ENCODE results near the gene OR13C2.
"Not testable (repeated sequence)": the region's sequence is repeated elsewhere in the genome, so short reads cannot be mapped to it uniquely, and the experiment has no call there.

Gene OR13C2, protein sequence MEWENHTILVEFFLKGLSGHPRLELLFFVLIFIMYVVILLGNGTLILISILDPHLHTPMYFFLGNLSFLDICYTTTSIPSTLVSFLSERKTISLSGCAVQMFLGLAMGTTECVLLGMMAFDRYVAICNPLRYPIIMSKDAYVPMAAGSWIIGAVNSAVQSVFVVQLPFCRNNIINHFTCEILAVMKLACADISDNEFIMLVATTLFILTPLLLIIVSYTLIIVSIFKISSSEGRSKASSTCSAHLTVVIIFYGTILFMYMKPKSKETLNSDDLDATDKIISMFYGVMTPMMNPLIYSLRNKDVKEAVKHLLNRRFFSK
- 0 reads per million in 4 experiments for total RNA-seq

DNA sequence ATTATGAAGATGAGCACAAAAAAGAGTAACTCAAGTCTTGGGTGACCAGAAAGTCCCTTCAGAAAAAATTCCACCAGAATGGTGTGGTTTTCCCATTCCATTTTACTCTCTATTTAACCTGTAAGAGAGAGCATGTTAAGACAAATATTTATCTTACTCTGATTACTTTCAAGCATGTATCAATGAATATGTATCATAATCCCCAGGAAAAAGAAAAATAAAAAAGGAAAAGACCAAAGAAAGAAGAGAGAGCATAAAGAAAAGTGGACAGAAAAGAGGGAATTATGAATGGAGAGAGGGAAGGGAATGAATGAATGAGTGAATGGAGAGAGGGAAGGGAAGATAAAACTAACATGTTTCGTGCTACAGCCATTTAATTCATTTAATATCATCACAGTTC, at the start of gene OR13C2:
TSS of gene OR13C2 (minus strand) at position 101 of the 400 bp plus-strand sequence. CDS start at position 101, 0 bp downstream.
- DNase-seq = not testable (repeated sequence)

- no peak for DNase-seq
Observed at GRCh38 chr9:104635456-104635855, 30.0 kb upstream of the OR13C2 start.

GRCh38 chr9:104633976-104634520, 28.6 kb upstream of the OR13C2 start:
- DNase-seq = no peak

DNA sequence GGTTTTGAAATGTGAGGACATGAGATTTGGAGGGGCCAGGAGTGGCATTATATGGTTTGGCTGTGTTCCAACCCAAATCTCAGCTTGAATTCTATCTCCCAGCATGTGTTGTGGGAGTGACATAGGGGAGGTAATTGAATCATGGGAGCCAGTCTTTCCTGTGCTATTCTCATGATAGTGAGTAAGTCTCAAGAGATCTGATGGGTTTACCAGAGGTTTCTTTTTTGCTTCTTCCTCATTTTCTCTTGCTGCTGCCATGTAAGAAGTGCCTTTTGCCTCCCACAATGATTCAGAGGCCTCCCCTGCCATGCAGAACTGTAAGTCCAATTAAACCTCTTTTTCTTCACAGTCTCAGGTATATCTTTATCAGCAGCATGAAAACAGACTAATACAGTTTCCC, 20.5 kb upstream of the OR13C2 start:
- not testable (repeated sequence) for DNase-seq

GRCh38 chr9:104618104-104618503, 12.7 kb upstream of the OR13C2 start, which contains the start of gene OR13C9:
OR13C9 (minus strand) TSS chr9:104618204; CDS start chr9:104618204, 0 bp downstream.
- DNase-seq = no peak

- DNase-seq = no peak
Observed at GRCh38 chr9:104617418-104617817, 12.0 kb upstream of the OR13C2 start.

DNA sequence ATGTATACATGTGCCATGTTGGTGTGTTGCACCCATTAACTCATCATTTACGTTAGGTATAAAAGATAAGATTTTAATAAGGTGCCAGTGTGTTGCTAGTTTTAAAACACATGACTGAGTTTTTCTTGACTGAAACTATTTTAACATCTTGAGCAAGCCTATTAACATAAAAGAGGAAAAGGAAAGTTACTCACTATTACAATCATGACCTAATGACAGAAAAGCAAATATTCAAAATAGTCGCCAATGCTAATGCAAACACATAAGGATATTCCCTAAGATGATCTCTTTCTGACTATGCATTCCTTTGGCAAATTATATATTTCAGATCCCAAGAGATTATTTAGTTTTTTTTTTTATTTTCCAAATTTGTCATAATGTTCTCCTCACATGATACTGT, 5.8 kb upstream of the OR13C2 start:
- DNase-seq = no peak

GRCh38 chr9:104608336-104608735, 2.9 kb upstream of the OR13C2 start:
- no peak for DNase-seq

- DNase-seq = no peak
Observed at GRCh38 chr9:104606152-104606551, 725 bp upstream of the OR13C2 start.

GRCh38 chr9:104604801-104605200, 626 bp downstream of the OR13C2 start:
- no peak for DNase-seq

- DNase-seq = not testable (repeated sequence)
Observed at GRCh38 chr9:104599313-104599712, 6.1 kb downstream of the OR13C2 start, which contains the start of gene OR13C5. OR13C5 (minus strand) TSS chr9:104599413; CDS start chr9:104599413, 0 bp downstream.

- not testable (repeated sequence) for DNase-seq
Observed at GRCh38 chr9:104598749-104599148, 6.7 kb downstream of the OR13C2 start.

- no peak for DNase-seq
Observed at GRCh38 chr9:104589626-104590025, 15.8 kb downstream of the OR13C2 start.

DNA sequence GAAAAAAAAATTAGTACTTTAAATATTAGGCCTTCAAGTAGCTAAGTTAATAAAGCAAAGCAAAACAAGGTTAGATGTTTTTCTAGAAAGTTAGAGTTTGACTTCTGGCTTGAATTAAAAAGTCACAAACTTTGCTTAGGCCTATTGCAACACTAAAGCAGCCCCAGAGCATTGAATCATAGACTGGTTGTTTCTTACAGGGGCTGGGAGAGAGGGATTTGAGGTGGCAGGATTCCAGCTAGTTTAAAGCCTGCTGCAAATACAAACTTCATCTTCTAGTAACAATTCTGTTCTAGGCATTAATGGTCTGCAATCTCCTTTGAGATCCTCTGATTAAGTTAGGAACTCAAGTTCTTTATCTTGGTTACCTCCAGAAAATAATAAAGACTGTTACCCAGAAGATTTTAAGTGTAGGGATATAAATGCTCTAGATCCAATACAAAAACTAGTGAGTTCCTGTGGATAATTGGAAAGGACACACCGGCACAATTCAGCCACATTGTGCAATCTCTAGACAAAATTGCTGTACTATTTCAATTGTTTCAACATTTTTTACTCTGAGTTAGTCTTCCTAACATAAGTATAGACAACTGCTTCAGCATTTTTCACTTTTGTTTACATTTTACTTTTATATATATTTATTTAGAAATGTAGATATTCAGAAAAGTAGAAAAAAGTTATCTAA, 18.8 kb downstream of the OR13C2 start:
- DNase-seq = no peak

- no peak for DNase-seq
Observed at GRCh38 chr9:104580562-104580961, 24.9 kb downstream of the OR13C2 start.

- DNase-seq = no peak
Observed at GRCh38 chr9:104577263-104577662, 28.2 kb downstream of the OR13C2 start.

DNA sequence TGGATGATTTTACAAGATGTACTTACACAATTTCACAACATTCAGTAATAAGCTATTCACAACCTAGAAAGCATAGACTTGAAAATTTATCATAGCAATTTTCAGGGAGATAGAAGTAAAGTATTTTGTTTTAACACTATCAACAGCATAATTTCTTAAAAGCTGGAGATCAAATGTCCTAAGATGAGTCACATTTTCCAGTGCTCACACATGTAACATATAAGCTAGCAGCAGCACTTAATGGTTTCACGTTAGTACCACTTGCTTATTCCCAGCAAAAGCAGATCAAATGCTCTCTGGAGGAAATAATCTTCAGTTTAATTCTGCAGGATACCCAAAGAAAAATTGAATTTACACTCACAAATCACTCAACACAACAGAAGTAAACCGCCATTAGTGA, 30.0 kb downstream of the OR13C2 start:
- DNase-seq = no peak

DNA sequence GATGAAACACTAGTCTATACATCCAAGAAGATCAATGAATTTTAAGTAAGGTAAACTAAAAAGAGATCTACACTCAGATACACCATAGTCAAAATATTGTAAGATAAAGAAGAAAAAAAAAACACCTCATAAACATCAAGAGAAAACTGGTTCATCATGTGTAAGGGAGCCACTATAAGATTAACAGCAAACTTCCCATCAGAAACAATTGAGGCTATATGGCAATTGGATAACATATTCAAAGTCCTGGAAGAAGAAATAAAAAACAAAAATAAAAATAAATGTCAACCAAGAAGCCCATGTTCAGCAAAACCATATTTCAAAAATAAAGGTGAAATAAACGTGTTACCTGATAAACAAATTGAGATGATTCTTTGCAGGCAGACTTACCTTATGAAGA, 32.8 kb downstream of the OR13C2 start:
- DNase-seq = no peak

DNA sequence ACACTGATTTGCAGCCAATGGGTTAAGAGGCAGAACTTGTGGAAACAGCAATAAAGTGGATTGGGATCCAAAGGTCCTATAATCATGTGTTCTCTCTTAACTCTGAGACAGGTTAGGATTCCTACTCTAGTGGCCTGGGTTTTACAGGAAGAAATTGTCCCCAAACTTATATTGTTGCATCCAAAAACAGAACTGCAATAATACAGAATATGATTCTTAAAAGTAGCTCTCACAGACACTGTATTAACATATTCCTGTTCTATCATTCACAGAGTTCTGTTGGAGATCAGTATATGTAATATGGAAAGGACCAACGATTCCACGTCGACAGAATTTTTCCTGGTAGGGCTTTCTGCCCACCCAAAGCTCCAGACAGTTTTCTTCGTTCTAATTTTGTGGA, 36.6 kb downstream of the OR13C2 start, which contains the start of gene OR13C8:
TSS of gene OR13C8 (plus strand) at position 301 of the 400 bp plus-strand sequence. CDS start at position 301, 0 bp downstream.
- no peak for DNase-seq

DNA sequence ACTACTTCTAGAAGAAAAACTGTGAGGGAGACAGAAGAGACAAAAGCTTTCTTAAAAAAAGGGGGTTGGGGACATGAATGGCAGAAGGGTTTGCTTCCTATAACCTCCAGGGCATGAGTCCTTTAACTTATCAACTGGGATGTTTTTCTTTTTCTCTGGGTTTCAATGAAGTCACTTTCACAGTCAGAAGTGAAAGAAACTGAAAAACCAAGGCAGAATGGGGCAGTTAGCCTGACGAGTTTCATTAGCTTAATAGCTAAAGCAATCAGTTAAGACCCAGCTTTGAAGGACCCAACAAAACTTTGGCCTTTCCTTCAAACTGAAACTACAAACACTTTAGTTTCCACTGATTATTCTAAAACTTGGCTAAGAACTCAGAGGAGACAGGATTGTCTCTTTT, 41.1 kb downstream of the OR13C2 start:
- DNase-seq = no peak

GRCh38 chr9:104556830-104557634, 48.4 kb downstream of the OR13C2 start:
- DNase-seq = no peak

- no peak for DNase-seq
Observed at GRCh38 chr9:104555521-104555920, 49.9 kb downstream of the OR13C2 start.
